Astrocyte of the spinal cord (primary cell): Measurements from ENCODE around the gene PTCD1.

Experiments
- DNase-seq: peaks from one replicate; pipeline ENCODE4 v3.0.0; 2011; ENCODE audit warnings: low read depth, low spot score
- H3K4me3 ChIP-seq: 2 replicates; pipeline ENCODE4 v1.5.1; 2011; ENCODE audit warnings: low read depth, mild to moderate bottlenecking, low read length, moderate library complexity
- CTCF ChIP-seq: IDR thresholded peaks from 2 replicates; pipeline ENCODE4 v1.5.1; 2012; ENCODE audit warnings: low read depth, mild to moderate bottlenecking, low read length, inconsistent platforms
- in situ Hi-C: cut with HindIII; loops from 2 replicates; pipeline ENCODE4 v1.10.0; 2017; ENCODE audit warnings: low sequenced_read_pairs

The PTCD1 gene

GRCh38 chr7:99373091-99374066 lies 65.2 kb downstream of the PTCD1 start:
- no peak overlapping the region for H3K4me3 ChIP-seq
- no peak for TF ChIP-seq CTCF
- DNase-seq = no peak
- in situ Hi-C loops = no loop called here

GRCh38 chr7:99372275-99373090 lies 66.1 kb downstream of the PTCD1 start:
- no peak for DNase-seq
- no peak overlapping the region for H3K4me3 ChIP-seq
- TF ChIP-seq CTCF = no peak
- in situ Hi-C loops = no loop called here

- TF ChIP-seq CTCF = no peak
- H3K4me3 ChIP-seq = no peak overlapping the region
- DNase-seq = no peak
- in situ Hi-C loops = no loop called here
Measured at GRCh38 chr7:99371376-99371920, 67.2 kb downstream of the PTCD1 start.

GRCh38 chr7:99369767-99370391 lies 68.7 kb downstream of the PTCD1 start:
- peak; percentile 47 for DNase-seq
- H3K4me3 ChIP-seq = no peak overlapping the region
- in situ Hi-C loops = no loop called here
- no peak for TF ChIP-seq CTCF

- in situ Hi-C loops = no loop called here
- TF ChIP-seq CTCF = no peak
- DNase-seq = no peak
- H3K4me3 ChIP-seq = no peak overlapping the region
Measured at GRCh38 chr7:99368750-99369389, 69.7 kb downstream of the PTCD1 start.
